Gastroesophageal sphincter (tissue), 4 donors: ENCODE results near the gene RRP8. TPM values are rescaled to one million over a fixed set of nuclear protein-coding genes. Genes with fewer than 3 reads are reported as not detected.
A peak's percentile ranks its signal among the peaks of the same experiment; 100 is the strongest.

ENCODE experiments used
- ATAC-seq: fragments of 150-250 bp; one replicate; pipeline ENCODE4 v1.9.1; 2016; ENCODE audit warnings: mild to moderate bottlenecking, moderate library complexity
- H3K27ac ChIP-seq, 4 donors: fragments of 200-600 bp; sonication (generic) in 3 of 4; 1 replicate in 3 of 4; 2 replicates in 1 of 4; pipeline ENCODE4 v1.5.1; 2016 to 2019
- H3K27me3 ChIP-seq: fragments of 200-600 bp; sonication (generic); one replicate; pipeline ENCODE4 v1.5.1; 2019
- H3K36me3 ChIP-seq, 2 donors: fragments of 200-600 bp; sonication (generic); one replicate each; pipeline ENCODE4 v1.5.1; 2019; ENCODE audit warnings: control low read depth in 1 of 2
- H3K4me1 ChIP-seq, 3 donors: fragments of 200-600 bp; sonication (generic); 1 replicate in 2 of 3; 2 replicates in 1 of 3; pipeline ENCODE4 v1.5.1; 2016 to 2019; ENCODE audit warnings: control low read depth in 2 of 3
- H3K4me3 ChIP-seq, 2 donors: fragments of 200-600 bp; sonication (generic); one replicate each; pipeline ENCODE4 v1.5.1; 2019; ENCODE audit warnings: mild to moderate bottlenecking in 1 of 2, moderate library complexity in 1 of 2
- H3K9me3 ChIP-seq, 3 donors: fragments of 200-600 bp; sonication (generic); one replicate each; pipeline ENCODE4 v1.5.1; 2017 to 2019; ENCODE audit warnings: control low read depth in 2 of 3
- CTCF ChIP-seq, 4 experiments: fragments of 200-600 bp in 2 of 4; fragments of 450-650 bp in 2 of 4; sonication (generic) in 1 of 4; IDR thresholded peaks; one replicate each; pipeline ENCODE4 v1.5.1; 2017 to 2019; ENCODE audit warnings: antibody characterized with exemption in 4 of 4, mild to moderate bottlenecking in 2 of 4, moderate library complexity in 2 of 4
- EP300 ChIP-seq: sonication (generic); formaldehyde crosslinking; IDR thresholded peaks from one replicate; pipeline ENCODE4 v1.6.1; 2017; ENCODE audit warnings: antibody characterized with exemption, mild to moderate bottlenecking
- POLR2A ChIP-seq, 2 donors: fragments of 450-650 bp; IDR thresholded peaks; one replicate each; pipeline ENCODE4 v1.6.1; 2017; ENCODE audit warnings: antibody characterized with exemption in 2 of 2, mild to moderate bottlenecking in 2 of 2, moderate library complexity in 1 of 2
- POLR2AphosphoS5 ChIP-seq: sonication (generic); formaldehyde crosslinking; IDR thresholded peaks from one replicate; pipeline ENCODE4 v1.6.1; 2017; ENCODE audit warnings: antibody characterized with exemption
- WGBS, 2 donors: methylation state at CpG; one replicate each; pipeline ENCODE4 v1.1.5; 2018; ENCODE audit warnings: low coverage in 1 of 2; 5-methylcytosine and 5-hydroxymethylcytosine counted together
- total RNA-seq, 4 donors: library from RNA; depleted of rRNA; stranded (reverse); fragments of >200 nt; gene quantifications; one replicate each; pipeline ENCODE4 v1.1.0, GENCODE V29; 2016

The RRP8 gene
- total RNA-seq, 4 donors from 2014 or later: 25.7 to 32.4 (median 28.1) TPM

GRCh38 chr11:6578134-6578533 lies 25.3 kb downstream of the RRP8 start:
- WGBS, 2 donors: 67% methylated on average over 1 of the region's 1 CpG; no CpG with 5 or more reads in 1 of the 2 donors
- no peak for TF ChIP-seq POLR2AphosphoS5
- no peak for TF ChIP-seq POLR2A (IDR thresholded peaks at IDR 0.05)
- TF ChIP-seq CTCF (IDR thresholded peaks at IDR 0.05): no peak
- TF ChIP-seq EP300: no peak
- Histone ChIP-seq H3K9me3 (peaks cover 0 to 2% (median 0%) of the 10 kb centered on the region in 3 donors), H3K4me1 (peaks cover 3 to 26% (median 10%) of the 10 kb centered on the region in 3 donors), H3K27me3 (no peaks in the 10 kb centered on the region), H3K27ac (no peak overlapping the region), H3K4me3 (no peak overlapping the region), H3K36me3 (peaks cover 0 to 7% of the 10 kb centered on the region in 2 donors)
- no peak for ATAC-seq

- H3K27me3 ChIP-seq: no peaks in the 10 kb centered on the region
- peaks cover 3 to 30% (median 10%) of the 10 kb centered on the region in 3 donors for H3K4me1 ChIP-seq
- peak overlapping the region; percentile 52 to 79 (median 77) for H3K27ac ChIP-seq
- peak; percentile 53 for ATAC-seq
- no peak overlapping the region for H3K4me3 ChIP-seq
- H3K9me3 ChIP-seq: no peaks in the 10 kb centered on the region
- 11 to 14% methylated on average over 5 of the region's 6 CpGs for WGBS, 2 donors
- TF ChIP-seq POLR2AphosphoS5 (no peak), POLR2A (IDR thresholded peaks at IDR 0.05) (no peak), CTCF (IDR thresholded peaks at IDR 0.05) (no peak), EP300 (no peak)
- H3K36me3 ChIP-seq: peaks cover 0 to 9% of the 10 kb centered on the region in 2 donors
Measured at GRCh38 chr11:6576471-6577373, 26.7 kb downstream of the RRP8 start.

- H3K4me3 ChIP-seq: no peak overlapping the region
- TF ChIP-seq POLR2AphosphoS5: no peak
- TF ChIP-seq POLR2A (IDR thresholded peaks at IDR 0.05): no peak
- TF ChIP-seq EP300: no peak
- no peak for TF ChIP-seq CTCF (IDR thresholded peaks at IDR 0.05)
- H3K9me3 ChIP-seq: no peaks in the 10 kb centered on the region
- peaks cover 3 to 35% (median 10%) of the 10 kb centered on the region in 3 donors for H3K4me1 ChIP-seq
- no peak for ATAC-seq
- H3K36me3 ChIP-seq: peaks cover 0 to 20% of the 10 kb centered on the region in 2 donors
- no peak overlapping the region for H3K27ac ChIP-seq
- 78 to 79% methylated on average over 6 of the region's 6 CpGs for WGBS, 2 donors
- no peaks in the 10 kb centered on the region for H3K27me3 ChIP-seq
Measured at GRCh38 chr11:6574816-6575715, 28.4 kb downstream of the RRP8 start.

DNA sequence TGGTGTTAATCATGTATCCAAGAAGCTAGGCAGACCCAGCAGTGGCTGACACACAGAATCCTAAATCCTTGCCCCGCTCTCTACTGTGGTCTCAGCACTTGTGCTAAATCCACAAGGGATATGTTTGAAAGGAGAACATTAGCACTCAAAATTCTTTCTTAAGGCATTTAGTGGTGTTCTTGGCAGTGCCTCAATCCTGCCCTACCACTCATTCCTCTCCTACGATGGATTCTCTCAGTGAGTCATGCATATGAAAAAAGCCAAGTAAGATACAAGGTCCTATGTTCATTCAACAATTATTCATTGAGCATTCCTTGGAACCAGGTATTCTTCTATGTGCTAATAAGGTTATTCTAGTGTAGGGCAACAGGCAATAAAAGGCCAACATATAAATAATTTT lies 31.2 kb downstream of the RRP8 start:
- ATAC-seq: peak; percentile 24
- H3K4me1 ChIP-seq: peaks cover 3 to 37% (median 9%) of the 10 kb centered on the region in 3 donors
- H3K27ac ChIP-seq: no peak overlapping the region
- H3K4me3 ChIP-seq: no peak overlapping the region
- H3K36me3 ChIP-seq: peaks cover 0 to 27% of the 10 kb centered on the region in 2 donors
- no peaks in the 10 kb centered on the region for H3K27me3 ChIP-seq
- WGBS, 2 donors: 59 to 60% methylated on average over 1 to 2 of the region's 2 CpGs
- H3K9me3 ChIP-seq: no peaks in the 10 kb centered on the region
- TF ChIP-seq CTCF (IDR thresholded peaks at IDR 0.05) (no peak), POLR2AphosphoS5 (peak; percentile 57), EP300 (no peak), POLR2A (IDR thresholded peaks at IDR 0.05) (no peak)
